ENCODE measurements around the gene SIGLEC12.
"Not testable (repeated sequence)": the region's sequence is repeated elsewhere in the genome, so short reads cannot be mapped to it uniquely, and the experiment has no call there.

SIGLEC12 gene

GRCh38 chr19:51466723-51467122 is 34.9 kb downstream of the SIGLEC12 start:
- no peak for TF ChIP-seq ESRRG (CRISPR knock-in tag; IDR thresholded peaks at IDR 0.05)
- no peak for TF ChIP-seq CREB5 (CRISPR knock-in tag; IDR thresholded peaks at IDR 0.05; ENCODE audit: low read depth)
- no peak for TF ChIP-seq TCF4 (CRISPR knock-in tag; IDR thresholded peaks at IDR 0.05; ENCODE audit: borderline replicate concordance)
- TF ChIP-seq CSRNP3 (CRISPR knock-in tag; IDR thresholded peaks at IDR 0.05), result no peak
- TF ChIP-seq ZNF8 (CRISPR knock-in tag; IDR thresholded peaks at IDR 0.05), result no peak
- no peak for TF ChIP-seq ARNTL (CRISPR knock-in tag; IDR thresholded peaks at IDR 0.05; ENCODE audit: borderline replicate concordance, low read depth)
- TF ChIP-seq CSDC2 (CRISPR knock-in tag; IDR thresholded peaks at IDR 0.05), result no peak
- TF ChIP-seq BACH2 (CRISPR knock-in tag; IDR thresholded peaks at IDR 0.05; ENCODE audit: borderline replicate concordance), result no peak
- TF ChIP-seq ZFP3 (CRISPR knock-in tag; IDR thresholded peaks at IDR 0.05), result no peak
- TF ChIP-seq GLIS3 (CRISPR knock-in tag; IDR thresholded peaks at IDR 0.05), result no peak
- TF ChIP-seq RARB (CRISPR knock-in tag; IDR thresholded peaks at IDR 0.05), result no peak
- no peak for TF ChIP-seq PATZ1 (CRISPR knock-in tag; IDR thresholded peaks at IDR 0.05; ENCODE audit: borderline replicate concordance)
- TF ChIP-seq TOX (CRISPR knock-in tag; IDR thresholded peaks at IDR 0.05; ENCODE audit: borderline replicate concordance), result no peak
- TF ChIP-seq ZNF565 (CRISPR knock-in tag; conservative IDR thresholded peaks at IDR 0.05; ENCODE audit: low read depth), result no peak
- TF ChIP-seq OSR1 (CRISPR knock-in tag; IDR thresholded peaks at IDR 0.05), result no peak
- no peak for TF ChIP-seq SNAI2 (CRISPR knock-in tag; IDR thresholded peaks at IDR 0.05)
- no peak for TF ChIP-seq ZFP30 (CRISPR knock-in tag; IDR thresholded peaks at IDR 0.05)
- ATAC-seq, result no peak

- ATAC-seq, result not testable (repeated sequence)
These were observed 37.5 kb downstream of the SIGLEC12 start for GRCh38 chr19:51463976-51464581.

- ATAC-seq, result no peak
These were observed 38.9 kb downstream of the SIGLEC12 start for GRCh38 chr19:51462681-51463080.

GRCh38 chr19:51462276-51462675 is 39.3 kb downstream of the SIGLEC12 start:
- no peak for TF ChIP-seq TCF4 (CRISPR knock-in tag; IDR thresholded peaks at IDR 0.05; ENCODE audit: borderline replicate concordance)
- TF ChIP-seq ZNF8 (CRISPR knock-in tag; IDR thresholded peaks at IDR 0.05), result no peak
- TF ChIP-seq ISL1 (CRISPR knock-in tag; IDR thresholded peaks at IDR 0.05), result no peak
- no peak for TF ChIP-seq OSR1 (CRISPR knock-in tag; IDR thresholded peaks at IDR 0.05)
- no peak for TF ChIP-seq ZNF565 (CRISPR knock-in tag; conservative IDR thresholded peaks at IDR 0.05; ENCODE audit: low read depth)
- TF ChIP-seq POU6F1 (CRISPR knock-in tag; IDR thresholded peaks at IDR 0.05; ENCODE audit: borderline replicate concordance, low read depth), result no peak
- no peak for TF ChIP-seq CSDC2 (CRISPR knock-in tag; IDR thresholded peaks at IDR 0.05)
- no peak for TF ChIP-seq PATZ1 (CRISPR knock-in tag; IDR thresholded peaks at IDR 0.05; ENCODE audit: borderline replicate concordance)
- no peak for TF ChIP-seq TSHZ2 (CRISPR knock-in tag; IDR thresholded peaks at IDR 0.05)
- no peak for TF ChIP-seq ZFP30 (CRISPR knock-in tag; IDR thresholded peaks at IDR 0.05)
- no peak for TF ChIP-seq ZC3H10 (CRISPR knock-in tag; IDR thresholded peaks at IDR 0.05)
- TF ChIP-seq BACH2 (CRISPR knock-in tag; IDR thresholded peaks at IDR 0.05; ENCODE audit: borderline replicate concordance), result no peak
- TF ChIP-seq ZNF70 (CRISPR knock-in tag; IDR thresholded peaks at IDR 0.05), result no peak
- TF ChIP-seq ZFP3 (CRISPR knock-in tag; IDR thresholded peaks at IDR 0.05), result no peak
- no peak for TF ChIP-seq GLIS3 (CRISPR knock-in tag; IDR thresholded peaks at IDR 0.05)
- no peak for TF ChIP-seq CSRNP3 (CRISPR knock-in tag; IDR thresholded peaks at IDR 0.05)
- no peak for TF ChIP-seq ARNTL (CRISPR knock-in tag; IDR thresholded peaks at IDR 0.05; ENCODE audit: borderline replicate concordance, low read depth)
- ATAC-seq, result no peak

More at GRCh38 chr19:51462681-51463080, 38.9 kb downstream of the SIGLEC12 start:
- TF ChIP-seq CSDC2 (CRISPR knock-in tag; IDR thresholded peaks at IDR 0.05) (no peak), BACH2 (CRISPR knock-in tag; IDR thresholded peaks at IDR 0.05; ENCODE audit: borderline replicate concordance) (no peak), RARB (CRISPR knock-in tag; IDR thresholded peaks at IDR 0.05) (no peak), ZNF8 (CRISPR knock-in tag; IDR thresholded peaks at IDR 0.05) (no peak), ESRRG (CRISPR knock-in tag; IDR thresholded peaks at IDR 0.05) (no peak), ARNTL (CRISPR knock-in tag; IDR thresholded peaks at IDR 0.05; ENCODE audit: borderline replicate concordance, low read depth) (no peak)
